GM18907 (cell line): Measurements from ENCODE around the gene SPSB1.

ENCODE experiments used
- ATAC-seq: cut with Tn5 transposase; IDR thresholded peaks from one replicate; pipeline ENCODE4 v1.9.1; 2021; ENCODE audit warnings: mild to moderate bottlenecking, moderate library complexity; ENCODE audit not compliant: unreplicated experiment

Gene SPSB1

DNA sequence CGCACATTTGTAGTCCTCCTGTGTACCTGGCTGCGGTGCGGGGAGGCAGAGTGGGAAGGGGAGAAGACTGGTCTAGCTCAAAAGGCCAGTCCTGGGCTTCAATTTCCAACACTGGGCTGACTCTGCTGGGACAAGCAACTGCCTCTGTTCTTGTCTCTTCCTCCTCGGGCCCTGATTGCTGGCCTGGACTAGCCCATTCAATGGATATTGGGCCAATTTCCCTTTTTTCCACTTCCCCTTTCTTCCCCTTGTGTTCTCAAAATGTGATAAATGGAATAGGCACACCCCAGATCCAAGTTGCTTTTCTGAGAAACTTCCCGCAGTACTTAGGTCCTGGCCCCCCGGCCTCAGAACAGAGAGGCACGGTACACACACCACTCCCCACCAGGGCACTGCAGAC is 48.2 kb downstream of the SPSB1 start:
- ATAC-seq = no peak

DNA sequence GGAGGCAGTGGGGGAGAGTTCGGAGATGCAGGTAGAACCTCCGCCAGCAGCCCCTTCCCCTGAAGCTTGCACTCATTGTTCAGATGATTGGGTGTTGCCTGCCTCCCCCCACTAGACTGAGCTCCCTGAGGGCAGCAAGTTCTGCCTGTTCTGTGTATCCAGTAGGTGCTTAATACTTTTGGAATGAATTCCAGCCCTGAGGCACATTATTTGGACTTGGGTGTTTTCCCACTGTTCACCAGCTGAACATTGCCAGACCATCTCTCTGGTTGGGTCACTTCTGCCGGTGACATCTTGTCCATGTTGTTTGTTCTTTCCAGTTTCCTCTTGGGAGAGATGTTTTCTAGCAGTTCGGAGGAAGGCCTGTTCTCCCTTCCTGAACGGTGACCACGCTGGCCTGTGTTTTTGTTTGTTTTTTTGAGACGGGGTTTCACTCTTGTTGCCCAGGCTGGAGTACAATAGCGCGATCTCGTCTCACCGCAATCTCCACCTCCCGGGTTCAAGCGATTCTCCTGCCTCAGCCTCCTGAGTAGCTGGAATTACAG is 48.7 kb downstream of the SPSB1 start:
- ATAC-seq = no peak

DNA sequence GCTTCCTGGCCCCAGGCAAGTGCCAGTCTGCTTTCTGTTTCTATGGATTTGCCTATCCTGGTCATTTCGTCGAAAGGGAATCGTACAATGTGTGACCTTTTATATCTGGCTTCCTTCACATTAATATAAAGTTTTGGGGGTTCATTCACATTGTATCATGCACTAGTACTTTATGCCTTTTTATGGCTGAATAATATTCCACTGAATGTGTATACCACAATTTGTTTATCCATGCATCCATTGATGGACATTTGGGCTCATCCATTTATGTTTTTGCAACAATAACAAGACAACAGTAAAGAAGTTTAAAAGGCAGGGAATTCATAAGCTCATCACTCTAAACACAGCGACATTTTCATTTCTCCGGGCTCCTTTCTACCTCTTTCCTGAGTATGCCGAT is 50.6 kb downstream of the SPSB1 start:
- no peak for ATAC-seq

DNA sequence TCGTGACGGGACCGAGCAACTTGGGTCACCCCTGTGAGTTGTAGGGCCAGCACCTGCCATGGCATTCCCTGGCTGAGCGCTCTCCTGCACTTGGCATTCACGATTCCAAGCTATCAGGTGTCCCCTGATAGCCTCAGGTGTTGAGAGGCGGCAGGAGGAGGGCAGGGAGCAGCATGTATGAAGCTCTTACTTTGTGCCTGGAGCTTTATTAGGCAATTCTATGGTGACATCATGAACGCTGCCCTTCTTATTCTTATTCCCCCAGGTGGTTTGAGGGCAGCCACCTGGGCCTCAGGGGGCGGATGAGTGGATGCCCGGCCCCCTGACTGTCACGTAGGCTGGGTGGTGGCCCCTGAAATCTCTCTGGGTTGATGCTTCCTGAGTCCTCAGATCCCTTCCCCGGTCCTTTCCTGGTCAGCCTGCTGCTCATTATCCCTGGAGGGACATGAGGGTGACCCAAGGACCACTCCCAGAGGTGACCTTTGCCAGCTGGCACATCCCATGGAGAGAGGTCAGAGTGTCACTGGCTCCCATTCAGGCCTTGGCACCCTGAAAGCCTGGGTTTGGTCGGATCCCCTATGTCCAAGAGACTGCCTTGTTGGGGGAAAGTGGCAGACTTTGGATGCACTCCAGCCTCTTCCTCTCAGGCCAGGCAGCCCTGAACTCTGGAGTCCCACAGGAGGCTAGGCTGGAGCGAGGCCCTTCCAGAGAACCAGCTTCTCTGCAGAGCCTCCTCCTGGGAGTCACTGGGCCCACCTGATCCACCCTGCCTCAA is 51.9 kb downstream of the SPSB1 start:
- no peak for ATAC-seq

DNA sequence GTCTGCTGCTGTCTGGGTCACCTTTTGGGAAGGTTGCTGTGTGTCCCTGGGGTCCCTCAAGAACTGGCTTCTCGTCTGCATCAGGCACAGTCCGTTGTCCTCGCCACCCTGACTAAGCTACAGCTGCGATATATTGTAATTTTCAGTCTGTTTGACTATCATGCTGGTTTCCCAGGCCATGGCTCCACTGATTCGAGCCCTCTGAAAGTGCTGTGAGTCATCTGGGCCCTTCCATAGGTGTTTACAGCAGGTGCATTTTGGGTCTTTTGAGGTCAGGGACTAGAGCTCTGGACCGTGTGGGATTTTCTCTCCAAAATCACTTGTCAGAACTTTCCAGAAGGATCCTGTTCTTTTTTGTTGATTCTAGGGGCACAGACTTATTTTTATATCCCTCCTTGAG is 52.8 kb downstream of the SPSB1 start:
- ATAC-seq = no peak

DNA sequence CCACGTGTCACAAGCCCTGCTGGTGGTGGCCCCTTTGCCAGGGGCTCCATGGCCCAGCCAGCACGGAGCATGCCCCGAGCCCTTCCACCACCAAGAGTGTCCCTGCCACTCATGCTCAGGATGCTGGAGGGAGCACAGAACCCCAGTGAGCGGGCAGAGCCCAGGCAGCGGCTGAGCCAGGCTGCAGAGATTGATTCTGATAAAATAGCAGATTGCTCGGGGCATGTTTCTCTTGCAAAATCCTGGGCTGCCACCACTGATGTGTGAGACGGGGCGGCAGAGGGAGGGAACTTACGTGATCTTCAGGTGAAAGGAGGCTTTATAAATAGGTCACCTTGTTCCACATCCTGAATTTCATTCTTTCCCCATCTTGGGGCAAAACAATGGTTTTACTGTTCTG is 53.2 kb downstream of the SPSB1 start:
- ATAC-seq = no peak

DNA sequence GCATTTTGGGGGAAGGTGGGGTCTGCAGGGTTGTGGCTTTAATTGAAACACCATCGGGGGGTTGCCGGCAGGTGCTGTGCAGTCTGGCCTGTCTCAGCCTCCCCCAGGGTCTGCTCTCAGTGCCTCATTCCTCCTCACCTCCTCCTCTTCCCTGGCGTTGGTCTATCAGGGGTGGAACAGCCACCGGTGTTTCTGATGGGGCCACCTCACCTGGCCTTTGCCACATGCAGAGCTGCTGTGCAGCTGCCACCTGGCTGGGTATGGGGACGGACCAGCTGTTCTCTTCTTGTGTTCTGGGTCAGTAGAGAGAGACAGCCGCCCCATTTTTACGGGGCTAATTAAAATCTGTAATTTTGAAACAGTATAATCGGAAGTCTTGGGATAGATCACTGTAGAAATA is 53.9 kb downstream of the SPSB1 start:
- ATAC-seq = no peak

DNA sequence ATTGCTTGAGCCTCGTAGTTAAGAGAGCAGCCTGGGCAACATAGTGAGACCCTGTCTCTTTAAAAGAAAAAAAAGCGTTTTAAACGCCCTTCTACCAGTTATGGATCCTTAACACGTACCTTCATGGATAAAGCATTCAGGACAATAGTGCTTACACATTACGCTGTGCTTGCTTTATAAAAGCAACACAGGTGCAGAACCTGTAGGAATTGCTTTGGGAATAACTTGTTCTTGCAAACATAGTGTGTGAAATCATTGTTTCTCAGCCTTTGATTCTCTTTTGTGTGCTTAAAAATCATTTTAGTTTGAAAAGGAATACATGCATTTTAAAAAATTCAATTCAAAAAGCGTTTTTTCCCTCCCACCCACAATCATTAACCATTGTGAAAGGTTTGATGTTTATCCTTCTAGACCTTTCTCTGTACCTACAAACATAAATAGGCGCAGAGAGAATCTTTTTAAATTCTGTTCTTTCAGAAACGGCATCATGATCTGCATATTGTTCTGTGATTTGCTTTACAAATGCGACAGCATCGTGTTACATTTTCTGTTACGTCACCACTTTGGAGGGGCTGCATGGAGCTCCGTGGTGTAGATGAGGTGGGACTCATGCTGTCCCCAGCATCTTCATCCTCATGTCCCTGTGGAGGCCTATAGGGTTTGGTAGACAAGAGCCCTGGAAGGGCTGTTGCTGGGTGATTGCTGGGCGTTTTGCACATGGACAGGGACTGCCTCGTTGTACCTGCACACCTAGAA is 54.6 kb downstream of the SPSB1 start:
- no peak for ATAC-seq

DNA sequence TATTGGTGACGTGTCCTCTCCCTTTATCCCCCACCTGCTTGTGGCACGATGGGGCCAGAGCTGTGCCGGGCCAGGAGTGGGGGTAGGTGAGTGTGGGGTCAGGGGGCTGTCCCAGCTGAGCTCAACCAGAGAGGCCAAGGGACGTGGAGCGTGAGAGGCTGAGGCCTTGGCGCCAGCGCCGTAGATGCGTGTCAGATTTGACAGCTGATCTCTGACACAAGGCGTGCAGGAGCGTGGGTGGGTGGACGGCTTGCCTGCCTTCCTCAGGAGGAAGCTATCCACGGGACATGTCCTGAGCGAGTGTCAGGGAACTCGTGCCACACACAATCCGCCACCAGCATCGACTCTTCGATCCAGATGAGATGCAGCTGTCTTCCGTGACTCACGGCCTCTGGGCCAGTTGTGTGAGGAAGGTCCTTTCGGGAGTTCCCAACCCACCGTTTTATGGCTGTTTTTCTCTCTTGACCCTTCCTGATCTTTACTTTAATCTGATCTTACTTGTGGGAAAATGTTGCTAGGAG is 56.7 kb downstream of the SPSB1 start:
- ATAC-seq = no peak

DNA sequence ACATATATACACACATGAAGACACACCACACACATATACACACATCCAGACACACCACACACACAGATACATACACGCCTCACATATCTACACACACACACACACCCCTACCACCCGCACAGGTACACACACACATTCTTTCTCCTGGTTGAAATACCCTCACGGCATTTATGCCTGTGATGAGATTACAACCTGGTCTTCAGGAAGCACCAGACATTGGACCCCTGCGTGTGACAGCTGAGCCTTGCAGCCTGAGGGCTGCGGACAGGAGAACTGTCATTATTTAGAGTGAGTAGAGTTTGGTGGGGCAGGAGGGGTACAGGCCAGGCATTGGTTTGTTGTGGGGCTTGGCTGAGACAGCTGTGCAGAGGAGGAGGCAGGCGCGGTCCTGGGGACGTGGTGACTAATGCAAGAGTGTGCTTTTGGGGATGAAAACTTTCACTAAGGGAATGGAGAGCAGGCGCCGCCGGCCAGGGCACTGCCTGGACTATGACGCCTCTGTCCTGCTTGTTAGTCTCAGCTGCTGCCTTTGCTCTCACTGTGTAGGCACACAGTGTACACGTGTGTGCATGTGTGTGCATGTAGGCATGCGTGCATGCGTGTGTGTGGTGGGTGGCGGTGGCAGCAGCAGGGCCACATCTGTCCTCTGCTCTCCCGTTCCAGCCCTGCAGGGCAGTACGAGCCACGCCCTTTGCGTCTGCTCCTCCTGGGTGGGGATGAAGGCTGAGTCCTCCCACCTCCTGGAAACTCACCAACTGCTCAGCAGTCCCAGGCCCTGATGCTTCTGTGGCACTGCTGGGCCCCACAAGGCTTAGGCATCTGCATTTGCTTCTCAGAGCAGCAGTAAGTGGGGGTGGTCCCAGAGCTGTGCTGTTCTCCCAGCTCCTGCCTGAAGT is 57.6 kb downstream of the SPSB1 start:
- no peak for ATAC-seq

DNA sequence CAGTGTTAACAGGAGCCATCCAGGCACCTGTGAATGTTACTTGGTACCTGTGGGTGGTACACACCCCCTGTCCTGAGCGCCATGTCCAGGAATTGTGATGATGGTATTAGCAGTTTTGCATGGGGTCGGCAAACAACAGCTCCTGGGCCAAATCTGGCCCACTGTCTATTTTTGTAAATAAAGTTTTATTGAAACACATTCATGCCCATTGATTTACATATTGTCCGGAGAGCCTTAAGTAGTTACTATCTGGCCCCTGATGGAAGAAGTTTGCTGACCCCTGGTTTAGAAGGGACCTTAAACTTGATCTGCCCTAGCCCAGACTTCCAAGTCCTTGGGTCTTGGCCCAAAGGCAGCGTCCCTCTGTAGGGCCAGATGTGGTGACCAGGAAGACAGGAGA is 58.3 kb downstream of the SPSB1 start:
- ATAC-seq = no peak

DNA sequence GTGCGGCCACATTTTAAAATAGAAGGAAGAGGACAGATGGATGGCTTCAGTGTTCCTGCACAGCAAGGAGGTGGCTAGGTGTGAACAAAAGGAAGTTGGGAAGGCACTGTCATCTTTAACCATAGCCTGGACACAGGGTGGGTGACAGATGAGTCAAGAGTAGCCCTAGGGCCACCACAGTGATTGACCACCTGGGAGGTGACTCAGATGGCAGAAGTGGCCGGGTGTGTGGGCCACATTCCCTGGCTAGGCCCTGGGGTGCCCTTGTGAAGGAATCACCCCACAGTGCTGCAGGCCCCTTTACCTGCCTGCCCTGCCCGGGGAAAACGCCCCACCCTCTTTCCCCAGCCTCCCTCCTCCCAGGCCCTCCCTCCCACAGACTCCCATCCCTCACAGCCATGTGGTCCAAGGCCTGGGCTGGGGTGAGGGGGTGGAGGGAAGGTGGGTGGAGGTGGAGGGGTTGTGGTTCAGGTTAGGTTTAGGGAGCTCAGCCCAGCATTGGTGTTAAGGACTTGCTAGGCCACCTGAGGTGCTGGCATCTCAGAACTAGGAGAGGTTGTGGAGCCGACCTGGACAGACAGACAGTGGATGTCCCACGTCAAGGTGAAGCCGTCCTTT is 59.1 kb downstream of the SPSB1 start:
- ATAC-seq = no peak

DNA sequence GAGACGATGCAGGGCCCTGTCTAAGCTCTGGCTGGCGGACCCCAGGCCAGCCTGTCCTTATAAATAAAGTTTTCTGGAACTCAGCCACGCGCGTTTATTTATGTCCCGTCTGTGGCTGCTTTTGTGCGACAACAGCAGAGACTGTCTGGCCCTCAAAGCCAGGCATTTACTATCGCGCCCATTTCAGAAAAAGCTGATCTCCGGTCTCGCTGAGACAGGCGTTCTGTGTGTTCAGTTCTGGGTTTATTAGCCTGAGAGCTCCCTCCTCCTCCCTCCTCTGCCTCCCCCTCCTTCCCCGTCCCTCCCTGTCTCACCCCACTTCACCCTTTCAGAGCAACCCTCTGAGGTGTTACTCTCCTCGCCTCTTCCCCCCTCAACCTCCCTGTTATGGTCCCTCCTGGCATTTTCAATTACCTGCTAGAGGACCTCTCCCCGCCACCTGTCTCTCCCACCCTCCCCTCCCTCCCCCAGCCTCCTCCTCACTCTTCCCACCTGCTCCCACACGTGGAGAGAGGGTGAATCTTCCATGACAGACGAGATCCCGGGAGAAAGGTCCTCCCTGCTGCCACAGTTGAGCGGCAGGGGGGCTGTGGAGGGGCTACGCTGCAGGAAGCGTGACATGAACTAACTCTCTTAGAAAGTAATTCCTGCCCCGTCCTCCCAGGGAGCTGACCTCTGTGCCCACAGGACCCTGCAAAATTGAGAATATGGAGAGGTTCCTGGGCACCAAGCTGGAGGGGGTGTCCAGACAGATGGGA is 59.9 kb downstream of the SPSB1 start:
- no peak for ATAC-seq

DNA sequence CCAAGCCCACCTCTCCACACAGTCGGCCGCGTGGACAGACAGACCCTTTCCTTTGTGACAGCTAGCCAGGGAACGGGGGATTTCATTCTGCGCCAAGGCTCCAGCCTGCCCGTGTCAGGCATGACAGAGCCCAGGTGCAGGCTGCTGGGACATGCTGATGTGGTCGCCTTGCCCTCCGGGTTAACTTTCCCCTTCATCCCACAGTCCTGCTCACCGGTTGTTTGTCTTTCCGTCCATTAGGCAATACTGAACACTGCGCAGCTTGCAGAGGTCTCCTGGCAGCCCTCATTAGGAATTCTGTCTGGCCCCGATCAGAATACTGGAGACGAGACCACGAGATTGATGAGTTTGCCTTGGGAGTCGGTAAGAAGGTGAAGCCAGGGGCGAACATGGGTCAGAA is 62.8 kb downstream of the SPSB1 start:
- ATAC-seq = no peak

DNA sequence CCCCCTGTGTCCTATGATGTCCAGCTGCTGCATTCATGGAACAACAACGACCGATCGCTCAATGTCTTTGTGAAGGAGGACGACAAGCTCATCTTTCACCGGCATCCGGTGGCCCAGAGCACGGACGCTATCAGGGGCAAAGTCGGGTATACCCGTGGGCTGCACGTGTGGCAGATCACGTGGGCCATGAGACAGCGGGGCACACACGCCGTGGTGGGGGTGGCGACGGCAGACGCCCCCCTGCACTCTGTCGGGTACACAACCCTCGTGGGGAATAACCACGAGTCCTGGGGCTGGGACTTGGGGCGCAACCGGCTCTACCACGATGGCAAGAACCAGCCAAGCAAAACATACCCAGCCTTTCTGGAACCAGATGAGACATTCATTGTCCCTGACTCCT is 63.3 kb downstream of the SPSB1 start:
- ATAC-seq = no peak

DNA sequence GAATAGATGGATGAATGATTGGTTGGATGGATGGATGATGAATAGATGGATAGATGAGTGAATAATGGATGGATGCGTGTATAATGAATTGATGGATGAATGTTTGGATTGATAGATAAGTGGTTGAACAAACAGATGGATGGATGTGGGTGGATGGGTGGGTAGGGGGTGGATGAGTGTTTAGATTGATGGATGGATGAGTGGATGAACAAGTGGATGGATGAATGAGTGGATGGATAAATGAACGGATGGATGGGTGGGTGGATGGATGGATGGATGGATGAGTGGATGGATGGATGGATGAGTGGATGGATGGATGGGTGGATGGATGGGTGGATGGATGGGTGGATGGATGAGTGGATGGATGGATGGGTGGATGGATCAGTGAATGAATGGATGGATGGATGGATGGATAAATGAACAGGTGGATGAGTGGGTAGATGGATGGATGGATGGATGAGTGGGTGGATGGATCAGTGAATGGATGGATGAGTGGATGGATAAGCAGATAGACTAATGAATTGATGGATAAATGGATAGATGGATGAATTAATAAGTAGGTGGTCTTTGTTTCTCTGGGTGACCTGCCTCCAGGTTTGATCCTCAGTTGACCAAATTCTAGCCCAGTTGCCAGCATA is 64.3 kb downstream of the SPSB1 start:
- ATAC-seq = no peak

DNA sequence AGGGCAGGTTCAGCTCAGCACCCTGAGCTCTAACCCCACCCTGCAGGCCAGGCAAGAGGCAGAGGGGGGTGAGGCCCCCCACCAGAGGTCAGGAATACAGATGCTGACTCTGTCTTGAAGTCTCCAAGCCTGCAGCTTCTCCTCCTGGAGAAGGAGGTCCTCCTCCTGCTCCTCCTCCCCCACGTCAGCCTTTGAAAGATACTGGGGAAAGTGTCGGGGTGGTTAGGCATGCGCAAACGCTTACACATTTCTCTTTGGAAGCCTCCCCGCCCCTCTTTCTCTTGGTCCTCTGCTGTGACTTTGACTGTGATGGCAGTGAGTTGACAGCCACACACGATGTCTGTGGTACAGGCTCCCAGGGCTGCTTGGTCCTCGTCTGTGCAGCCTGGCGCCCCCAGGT is 65.3 kb downstream of the SPSB1 start:
- no peak for ATAC-seq

DNA sequence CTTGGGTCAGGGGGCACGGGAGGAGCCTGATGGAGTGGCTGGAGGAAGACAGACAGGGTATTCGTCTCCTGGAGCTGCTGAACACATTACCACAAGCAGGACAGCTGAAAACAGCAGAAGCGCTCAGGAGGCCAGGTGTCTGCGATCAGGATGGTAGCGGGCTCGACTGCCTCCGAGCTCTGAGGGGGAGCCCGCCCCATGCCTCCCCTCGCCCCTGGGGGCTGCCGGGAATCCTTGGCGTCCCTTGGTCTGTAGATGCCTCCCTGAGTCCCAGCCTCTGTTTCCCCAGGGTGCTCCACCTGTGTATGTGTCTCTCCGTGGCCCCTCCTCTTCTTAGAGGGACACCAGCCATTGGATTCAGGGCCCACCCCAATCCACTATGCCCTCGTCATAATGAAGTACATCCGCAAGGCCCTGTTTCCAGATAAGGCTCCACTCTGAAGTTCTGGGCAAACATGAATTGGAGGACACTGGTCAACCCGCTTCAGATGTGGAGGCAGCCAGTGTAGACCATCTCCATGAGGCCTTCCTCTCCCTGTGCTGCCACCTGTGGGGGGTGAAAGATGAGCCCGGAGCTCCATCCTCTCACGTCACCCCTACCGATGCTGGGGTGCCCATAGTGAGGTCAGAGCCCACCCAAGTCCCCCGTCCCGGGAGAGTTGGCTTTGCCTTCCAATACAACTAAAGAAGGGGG is 67.8 kb downstream of the SPSB1 start:
- no peak for ATAC-seq
